ENCODE data around the gene NELL2.

NELL2 gene

GRCh38 chr12:44674875-44675274 lies 201.2 kb downstream of the NELL2 start:
- peaks cover 1% of the 10 kb centered on the region for H3K9me3 ChIP-seq (ENCODE audit: control insufficient read depth, low read depth, low read length)
- H3K9ac ChIP-seq (ENCODE audit: low read length) = no peak overlapping the region
- no peaks in the 10 kb centered on the region for H3K27me3 ChIP-seq (ENCODE audit: control insufficient read depth, insufficient read depth, low read length)
- H3K36me3 ChIP-seq (ENCODE audit: control insufficient read depth, low read depth, low read length) = no peaks in the 10 kb centered on the region
- no peak overlapping the region for H3K4me3 ChIP-seq (ENCODE audit: low read length)
- peaks cover 9% of the 10 kb centered on the region for H3K4me1 ChIP-seq (ENCODE audit: control insufficient read depth, low read depth, low read length)
- H3K27ac ChIP-seq (ENCODE audit: low read length) = no peak overlapping the region

- peaks cover 9% of the 10 kb centered on the region for H3K4me1 ChIP-seq (ENCODE audit: control insufficient read depth, low read depth, low read length)
- H3K36me3 ChIP-seq (ENCODE audit: control insufficient read depth, low read depth, low read length) = no peaks in the 10 kb centered on the region
- no peak overlapping the region for H3K4me3 ChIP-seq (ENCODE audit: low read length)
- H3K27ac ChIP-seq (ENCODE audit: low read length) = no peak overlapping the region
- no peak overlapping the region for H3K9ac ChIP-seq (ENCODE audit: low read length)
- H3K27me3 ChIP-seq (ENCODE audit: control insufficient read depth, insufficient read depth, low read length) = no peaks in the 10 kb centered on the region
- H3K9me3 ChIP-seq (ENCODE audit: control insufficient read depth, low read depth, low read length) = peaks cover 5% of the 10 kb centered on the region
Measured at GRCh38 chr12:44673811-44674210, 202.3 kb downstream of the NELL2 start.

- Histone ChIP-seq H3K9me3 (ENCODE audit: control insufficient read depth, low read depth, low read length) (peaks cover 5% of the 10 kb centered on the region), H3K9ac (ENCODE audit: low read length) (no peak overlapping the region), H3K4me3 (ENCODE audit: low read length) (no peak overlapping the region), H3K27ac (ENCODE audit: low read length) (no peak overlapping the region), H3K36me3 (ENCODE audit: control insufficient read depth, low read depth, low read length) (no peaks in the 10 kb centered on the region), H3K27me3 (ENCODE audit: control insufficient read depth, insufficient read depth, low read length) (no peaks in the 10 kb centered on the region), H3K4me1 (ENCODE audit: control insufficient read depth, low read depth, low read length) (peaks cover 9% of the 10 kb centered on the region)
Measured at GRCh38 chr12:44672042-44672441, 204.1 kb downstream of the NELL2 start.

GRCh38 chr12:44668443-44668842 lies 207.7 kb downstream of the NELL2 start:
- no peak overlapping the region for H3K4me3 ChIP-seq (ENCODE audit: low read length)
- H3K27ac ChIP-seq (ENCODE audit: low read length) = no peak overlapping the region
- no peaks in the 10 kb centered on the region for H3K36me3 ChIP-seq (ENCODE audit: control insufficient read depth, low read depth, low read length)
- peaks cover 5% of the 10 kb centered on the region for H3K9me3 ChIP-seq (ENCODE audit: control insufficient read depth, low read depth, low read length)
- no peaks in the 10 kb centered on the region for H3K27me3 ChIP-seq (ENCODE audit: control insufficient read depth, insufficient read depth, low read length)
- no peaks in the 10 kb centered on the region for H3K4me1 ChIP-seq (ENCODE audit: control insufficient read depth, low read depth, low read length)
- no peak overlapping the region for H3K9ac ChIP-seq (ENCODE audit: low read length)

GRCh38 chr12:44667461-44667860 lies 208.7 kb downstream of the NELL2 start:
- Histone ChIP-seq H3K4me1 (ENCODE audit: control insufficient read depth, low read depth, low read length) (no peaks in the 10 kb centered on the region), H3K9ac (ENCODE audit: low read length) (no peak overlapping the region), H3K4me3 (ENCODE audit: low read length) (no peak overlapping the region), H3K9me3 (ENCODE audit: control insufficient read depth, low read depth, low read length) (peaks cover 5% of the 10 kb centered on the region), H3K27ac (ENCODE audit: low read length) (no peak overlapping the region), H3K27me3 (ENCODE audit: control insufficient read depth, insufficient read depth, low read length) (no peaks in the 10 kb centered on the region), H3K36me3 (ENCODE audit: control insufficient read depth, low read depth, low read length) (no peaks in the 10 kb centered on the region)

- Histone ChIP-seq H3K36me3 (ENCODE audit: control insufficient read depth, low read depth, low read length) (no peaks in the 10 kb centered on the region), H3K4me3 (ENCODE audit: low read length) (no peak overlapping the region), H3K9me3 (ENCODE audit: control insufficient read depth, low read depth, low read length) (no peaks in the 10 kb centered on the region), H3K27ac (ENCODE audit: low read length) (no peak overlapping the region), H3K4me1 (ENCODE audit: control insufficient read depth, low read depth, low read length) (no peaks in the 10 kb centered on the region), H3K27me3 (ENCODE audit: control insufficient read depth, insufficient read depth, low read length) (no peaks in the 10 kb centered on the region), H3K9ac (ENCODE audit: low read length) (no peak overlapping the region)
Measured at GRCh38 chr12:44663291-44663690, 212.8 kb downstream of the NELL2 start.

- Histone ChIP-seq H3K9ac (ENCODE audit: low read length) (no peak overlapping the region), H3K4me3 (ENCODE audit: low read length) (no peak overlapping the region), H3K9me3 (ENCODE audit: control insufficient read depth, low read depth, low read length) (no peaks in the 10 kb centered on the region), H3K27ac (ENCODE audit: low read length) (no peak overlapping the region), H3K27me3 (ENCODE audit: control insufficient read depth, insufficient read depth, low read length) (no peaks in the 10 kb centered on the region), H3K4me1 (ENCODE audit: control insufficient read depth, low read depth, low read length) (peaks cover 23% of the 10 kb centered on the region), H3K36me3 (ENCODE audit: control insufficient read depth, low read depth, low read length) (no peaks in the 10 kb centered on the region)
Measured at GRCh38 chr12:44655846-44656245, 220.3 kb downstream of the NELL2 start.

- H3K4me3 ChIP-seq (ENCODE audit: low read length) = peak overlapping the region; percentile 10
- H3K9me3 ChIP-seq (ENCODE audit: control insufficient read depth, low read depth, low read length) = no peaks in the 10 kb centered on the region
- H3K9ac ChIP-seq (ENCODE audit: low read length) = no peak overlapping the region
- H3K4me1 ChIP-seq (ENCODE audit: control insufficient read depth, low read depth, low read length) = peaks cover 23% of the 10 kb centered on the region
- no peaks in the 10 kb centered on the region for H3K27me3 ChIP-seq (ENCODE audit: control insufficient read depth, insufficient read depth, low read length)
- no peaks in the 10 kb centered on the region for H3K36me3 ChIP-seq (ENCODE audit: control insufficient read depth, low read depth, low read length)
- peak overlapping the region; percentile 54 for H3K27ac ChIP-seq (ENCODE audit: low read length)
Measured at GRCh38 chr12:44654646-44655639, 221.2 kb downstream of the NELL2 start.

- H3K4me1 ChIP-seq (ENCODE audit: control insufficient read depth, low read depth, low read length) = peaks cover 23% of the 10 kb centered on the region
- H3K4me3 ChIP-seq (ENCODE audit: low read length) = peak overlapping the region; percentile 10
- H3K27ac ChIP-seq (ENCODE audit: low read length) = no peak overlapping the region
- no peaks in the 10 kb centered on the region for H3K36me3 ChIP-seq (ENCODE audit: control insufficient read depth, low read depth, low read length)
- H3K9ac ChIP-seq (ENCODE audit: low read length) = no peak overlapping the region
- no peaks in the 10 kb centered on the region for H3K9me3 ChIP-seq (ENCODE audit: control insufficient read depth, low read depth, low read length)
- H3K27me3 ChIP-seq (ENCODE audit: control insufficient read depth, insufficient read depth, low read length) = no peaks in the 10 kb centered on the region
Measured at GRCh38 chr12:44653861-44654527, 222.1 kb downstream of the NELL2 start.

GRCh38 chr12:44649693-44650092 lies 226.4 kb downstream of the NELL2 start:
- Histone ChIP-seq H3K27me3 (ENCODE audit: control insufficient read depth, insufficient read depth, low read length) (no peaks in the 10 kb centered on the region), H3K9ac (ENCODE audit: low read length) (no peak overlapping the region), H3K27ac (ENCODE audit: low read length) (no peak overlapping the region), H3K4me3 (ENCODE audit: low read length) (no peak overlapping the region), H3K36me3 (ENCODE audit: control insufficient read depth, low read depth, low read length) (no peaks in the 10 kb centered on the region), H3K4me1 (ENCODE audit: control insufficient read depth, low read depth, low read length) (peaks cover 16% of the 10 kb centered on the region), H3K9me3 (ENCODE audit: control insufficient read depth, low read depth, low read length) (no peaks in the 10 kb centered on the region)

GRCh38 chr12:44647917-44648690 lies 228.0 kb downstream of the NELL2 start:
- Histone ChIP-seq H3K27me3 (ENCODE audit: control insufficient read depth, insufficient read depth, low read length) (no peaks in the 10 kb centered on the region), H3K4me3 (ENCODE audit: low read length) (peak overlapping the region; percentile 8), H3K9ac (ENCODE audit: low read length) (no peak overlapping the region), H3K27ac (ENCODE audit: low read length) (no peak overlapping the region), H3K36me3 (ENCODE audit: control insufficient read depth, low read depth, low read length) (no peaks in the 10 kb centered on the region), H3K9me3 (ENCODE audit: control insufficient read depth, low read depth, low read length) (no peaks in the 10 kb centered on the region), H3K4me1 (ENCODE audit: control insufficient read depth, low read depth, low read length) (peaks cover 9% of the 10 kb centered on the region)
